GM18526 (cell line): ENCODE results near the gene EXOC6.

Source experiments
- POLR2A ChIP-seq: IDR thresholded peaks from 3 replicates; pipeline ENCODE4 v1.6.1; 2011; ENCODE audit not compliant: insufficient read length; ENCODE audit errors: extremely low read depth

Gene EXOC6

DNA sequence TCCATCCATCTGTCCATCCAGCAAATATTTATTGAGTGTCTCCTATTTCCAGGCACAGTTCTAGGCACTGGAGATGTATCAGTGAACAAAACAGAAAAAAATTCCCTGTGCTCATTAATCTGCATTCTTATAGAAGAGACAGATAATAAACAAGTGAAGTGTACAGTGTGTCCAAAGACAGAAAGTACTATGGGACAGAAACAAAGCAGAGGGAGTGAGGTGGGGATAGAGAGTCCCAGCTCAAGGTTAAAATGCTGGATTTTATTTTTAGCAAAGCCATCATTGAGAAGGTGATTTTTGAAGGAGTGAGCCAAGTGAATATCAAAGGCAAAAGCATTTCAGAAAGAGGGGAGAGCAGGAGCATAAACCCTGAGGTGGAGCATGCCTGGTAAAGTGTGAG, 21.8 kb upstream of the EXOC6 start:
- TF ChIP-seq POLR2A, result no peak

DNA sequence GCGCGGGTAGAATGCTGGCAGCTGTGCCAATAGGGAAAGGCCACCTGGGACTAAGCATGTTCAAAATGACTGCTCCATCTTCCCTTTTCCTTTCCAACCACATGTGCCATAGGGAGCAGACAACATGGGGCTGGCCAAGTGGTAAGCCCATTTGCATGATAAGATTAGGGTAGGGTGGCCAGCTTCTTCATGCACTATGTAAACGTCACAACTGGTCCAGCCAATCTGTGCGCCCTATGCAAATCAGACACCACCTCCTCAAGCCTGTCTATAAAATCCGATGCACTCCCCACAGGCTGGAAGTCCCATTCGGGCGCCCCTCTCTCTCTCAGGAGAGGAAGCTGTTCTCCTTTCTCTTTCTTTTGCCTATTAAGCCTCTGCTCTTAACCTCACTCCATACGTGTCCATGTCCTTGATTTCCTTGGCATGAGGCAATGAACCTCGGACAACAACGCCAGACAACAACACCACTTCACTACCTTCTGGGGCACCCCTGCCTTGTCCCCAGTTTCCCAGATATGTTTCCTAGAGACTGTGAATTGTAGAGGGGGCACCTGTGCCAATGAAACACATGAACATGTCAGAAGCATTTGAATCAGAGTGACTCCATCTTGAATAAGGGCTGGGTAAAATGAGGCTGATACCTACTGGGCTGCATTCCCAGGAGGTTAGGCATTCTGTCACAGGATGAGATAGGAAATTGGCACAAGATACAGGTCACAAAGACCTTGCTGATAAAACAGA, 19.1 kb upstream of the EXOC6 start:
- TF ChIP-seq POLR2A, result no peak

DNA sequence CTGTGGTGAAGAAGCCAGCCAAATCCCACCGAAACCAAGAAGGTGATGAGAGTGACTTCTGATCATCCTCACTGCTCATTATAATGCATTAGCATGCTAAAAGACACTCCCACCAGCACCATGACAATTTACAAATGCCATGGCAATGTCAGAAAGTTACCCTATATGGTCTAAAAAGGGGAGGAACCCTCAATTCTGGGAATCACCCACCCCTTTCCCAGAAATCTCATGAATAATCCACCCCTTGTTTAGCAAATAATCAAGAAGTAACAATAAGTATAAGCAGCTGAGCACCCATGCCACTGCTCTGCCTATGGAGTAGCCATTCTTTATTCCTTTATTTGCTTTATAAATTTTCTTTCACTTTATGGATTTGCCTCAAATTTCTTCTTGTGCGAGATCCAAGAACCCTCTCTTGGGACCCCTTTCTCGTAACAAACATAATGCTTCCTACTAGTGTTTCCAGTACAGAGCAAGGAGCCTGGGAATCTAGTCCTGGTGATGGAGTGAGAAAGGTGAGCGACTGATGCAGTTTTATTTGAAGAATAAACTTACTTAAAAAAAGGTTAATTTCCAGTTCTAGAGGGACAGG, 18.4 kb upstream of the EXOC6 start:
- no peak for TF ChIP-seq POLR2A

DNA sequence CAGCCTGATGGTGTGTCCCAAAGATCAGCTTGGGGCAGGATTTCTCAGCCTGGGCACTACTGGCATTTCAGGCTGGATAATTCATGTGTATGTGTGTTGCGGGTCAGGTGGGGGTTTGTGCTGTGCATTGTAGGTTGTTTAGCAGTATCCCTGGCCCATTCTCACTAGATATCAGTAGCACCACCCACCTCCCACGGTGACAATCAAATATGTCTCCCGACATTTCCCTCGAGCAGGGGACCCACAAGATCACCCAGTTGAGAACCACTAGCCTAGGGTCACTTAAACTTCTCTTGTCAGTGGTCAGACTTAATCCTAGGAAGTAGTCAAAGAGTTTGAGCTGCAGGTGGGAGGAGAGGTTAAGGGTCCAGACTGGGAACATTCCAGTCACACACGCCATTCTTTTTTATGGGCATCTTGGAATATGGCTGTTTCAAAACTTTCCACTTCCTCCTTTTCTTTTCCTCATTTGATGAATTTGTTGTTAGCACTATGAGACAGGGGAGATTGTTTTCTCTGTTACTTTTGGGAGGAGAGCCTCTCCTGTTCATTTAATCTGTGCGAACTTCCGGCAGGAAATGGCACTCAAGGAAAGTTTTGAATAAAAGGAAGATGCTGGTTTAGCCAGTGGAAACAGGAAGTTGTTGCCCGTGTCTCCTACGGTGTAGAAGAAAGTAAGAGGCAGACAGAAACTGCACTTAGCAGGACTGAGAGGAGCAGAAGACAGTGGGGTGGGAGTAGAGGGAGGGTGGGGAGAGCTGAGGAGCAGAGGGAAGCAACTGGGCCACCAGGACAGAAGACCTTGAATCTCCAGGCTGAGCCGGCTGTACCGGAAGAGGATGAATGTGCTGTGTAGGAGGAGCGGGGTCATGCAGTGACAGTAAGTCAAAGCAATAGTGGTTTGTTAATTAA, 17.6 kb upstream of the EXOC6 start:
- no peak for TF ChIP-seq POLR2A

DNA sequence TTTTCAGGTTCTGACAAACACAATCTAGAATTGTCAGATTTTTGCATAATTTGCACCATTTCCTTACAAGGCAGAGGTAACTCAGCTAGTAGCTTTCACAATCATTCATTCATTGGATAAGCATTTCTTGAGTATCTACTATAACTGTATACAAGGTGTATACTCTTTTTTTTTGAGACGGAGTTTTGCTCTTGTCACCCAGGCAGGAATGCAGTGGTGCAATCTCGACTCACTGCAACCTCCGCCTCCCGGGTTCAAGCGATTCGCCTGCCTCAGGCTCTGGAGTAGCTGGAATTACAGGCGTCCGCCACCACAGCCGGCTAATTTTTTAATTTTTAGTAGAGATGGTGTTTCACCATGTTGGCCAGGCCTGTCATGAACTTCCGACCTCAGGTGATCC, 16.2 kb upstream of the EXOC6 start:
- TF ChIP-seq POLR2A, result no peak

DNA sequence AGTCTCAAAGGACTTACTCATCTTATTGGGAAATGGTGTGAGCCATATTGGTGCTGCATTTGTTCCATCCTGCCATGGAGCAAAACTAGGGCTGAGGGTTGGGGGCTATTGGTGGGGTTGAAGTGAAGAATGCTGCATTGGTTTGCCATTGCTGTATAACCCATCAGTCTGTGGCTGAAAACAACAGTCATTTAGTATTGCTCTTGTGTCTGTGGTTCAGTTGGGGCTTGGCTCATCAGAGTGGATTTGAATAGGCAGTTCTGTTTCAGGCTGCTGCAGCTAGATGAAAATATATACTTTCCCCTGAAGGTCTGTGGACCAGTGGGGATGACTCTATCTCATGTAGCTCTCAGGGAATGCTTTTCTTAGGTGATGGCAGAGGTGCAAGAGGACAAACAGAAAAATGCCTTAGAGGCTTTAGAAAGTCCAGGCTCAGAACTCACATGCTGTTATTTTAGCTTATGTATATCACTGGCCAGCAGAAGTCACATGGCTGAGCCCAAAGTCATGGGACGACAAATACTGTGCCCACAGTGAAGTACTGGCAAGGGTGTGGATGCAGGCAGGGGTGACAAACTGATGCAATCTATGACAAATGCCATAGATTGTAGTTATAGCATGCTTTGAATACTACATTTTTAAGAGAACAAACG, 15.2 kb upstream of the EXOC6 start:
- no peak for TF ChIP-seq POLR2A

DNA sequence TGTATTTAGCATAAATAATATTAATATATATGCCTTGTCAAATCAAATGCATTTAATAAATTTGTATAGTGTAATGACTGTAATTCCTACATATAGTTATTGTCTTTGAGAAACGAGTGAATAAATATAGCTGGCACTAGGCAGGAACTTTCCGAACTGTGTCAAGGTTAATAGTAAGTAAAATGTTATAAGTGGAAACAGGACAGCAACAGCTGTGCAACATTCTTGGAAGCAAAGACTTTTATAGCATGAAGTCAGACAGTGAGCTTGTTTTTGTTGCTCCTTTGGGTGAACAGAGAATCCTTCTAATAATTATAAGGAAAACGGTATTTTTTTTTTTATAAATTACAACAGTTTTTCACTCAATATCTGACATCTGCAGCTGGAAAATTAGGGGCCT, 14.0 kb upstream of the EXOC6 start:
- no peak for TF ChIP-seq POLR2A

DNA sequence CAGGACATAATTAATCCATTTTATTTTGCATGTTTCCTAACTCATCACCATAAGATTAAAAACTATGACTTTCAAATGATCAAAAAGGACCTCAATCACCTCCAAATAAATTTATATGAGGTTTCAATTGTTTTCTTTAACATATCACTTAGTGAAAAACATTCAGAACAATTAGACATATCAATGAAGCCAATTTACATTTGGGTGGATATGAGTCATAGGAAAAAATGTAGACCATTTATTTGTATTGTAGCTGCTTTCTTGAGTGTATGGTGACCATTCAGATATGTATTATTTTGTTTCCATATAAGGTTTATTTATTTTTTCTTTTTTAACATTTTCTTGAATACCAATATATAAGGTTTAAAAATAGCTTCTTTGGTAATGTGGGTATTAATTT, 13.3 kb upstream of the EXOC6 start:
- TF ChIP-seq POLR2A, result no peak

DNA sequence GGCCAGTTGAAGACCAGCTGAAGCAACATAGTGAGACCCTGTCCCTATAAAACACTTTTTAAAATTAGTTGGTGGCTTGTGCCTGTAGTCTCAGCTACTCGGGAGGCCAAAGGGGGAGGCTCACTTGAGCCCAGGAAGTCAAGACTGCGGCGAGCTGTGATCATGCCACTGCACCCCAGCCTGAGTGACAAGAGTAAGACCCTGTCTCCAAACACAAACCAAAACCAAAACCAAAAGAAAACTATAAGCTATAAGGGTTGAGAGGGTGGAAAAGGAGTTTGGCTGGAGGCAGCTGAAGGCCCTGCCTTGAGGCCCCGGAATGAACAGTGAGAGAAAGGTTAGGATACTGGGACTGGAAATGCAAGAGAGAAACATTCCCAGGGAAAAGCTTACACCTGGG, 10.9 kb upstream of the EXOC6 start:
- no peak for TF ChIP-seq POLR2A

DNA sequence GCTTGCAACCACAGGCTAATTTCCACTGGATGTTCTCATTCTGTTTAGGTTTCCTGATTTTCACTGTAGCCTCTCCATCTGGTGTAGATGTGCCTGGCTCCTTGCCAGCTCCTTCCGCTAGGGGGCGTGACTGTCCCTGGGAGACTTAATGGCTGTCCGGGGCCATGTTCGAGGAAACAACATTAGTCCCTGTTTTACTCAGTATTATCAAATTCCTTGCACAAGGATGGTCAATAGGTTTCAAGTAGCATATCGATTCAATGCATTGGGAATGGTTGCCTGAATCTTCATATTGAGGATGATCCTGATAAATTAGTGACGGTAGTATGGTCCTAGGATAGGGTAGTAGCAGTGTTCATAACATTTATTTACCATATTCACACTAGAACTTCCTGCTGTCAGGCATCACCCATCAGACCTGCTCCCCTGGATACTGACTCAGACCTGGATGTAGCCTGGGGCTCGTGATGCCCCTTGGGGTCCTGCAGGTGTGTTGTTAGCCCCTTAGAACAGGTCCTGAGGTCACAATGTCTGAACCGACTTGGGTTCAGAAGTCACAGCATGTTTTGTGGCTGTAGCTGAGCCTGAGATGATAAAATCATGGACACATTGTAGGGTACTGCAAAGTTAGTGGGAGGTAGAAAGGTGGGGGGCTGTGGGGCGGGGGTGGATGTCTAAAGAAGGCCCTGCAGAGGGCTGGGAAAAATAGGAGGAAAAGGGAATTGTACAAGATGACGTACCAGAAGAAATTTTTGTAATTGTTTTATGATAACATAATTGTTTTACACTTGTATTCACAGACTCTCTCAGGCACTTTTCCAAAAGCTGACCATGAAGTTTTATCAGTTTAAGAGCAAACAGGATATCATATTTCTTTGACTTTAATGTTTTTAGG, 8.9 kb upstream of the EXOC6 start:
- no peak for TF ChIP-seq POLR2A

DNA sequence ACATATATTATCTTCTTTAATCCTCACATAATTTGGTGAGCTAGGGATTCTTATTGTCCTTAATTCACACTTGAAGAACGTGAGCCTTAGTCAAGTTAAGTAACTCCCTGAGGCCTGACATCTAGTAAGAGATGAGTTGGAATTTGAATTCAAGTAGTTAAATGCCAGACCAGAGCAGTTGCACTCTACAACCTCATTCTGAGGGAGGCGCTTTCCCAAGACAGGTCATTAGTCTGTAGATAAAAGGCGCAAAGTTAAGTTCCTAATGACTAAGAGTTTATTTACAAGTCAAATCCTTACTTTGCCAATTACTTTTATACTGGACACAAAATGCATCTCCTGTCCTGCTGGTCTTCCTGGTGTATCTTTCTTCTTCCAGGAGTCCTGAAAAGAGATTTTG, 3.6 kb upstream of the EXOC6 start:
- TF ChIP-seq POLR2A, result no peak

DNA sequence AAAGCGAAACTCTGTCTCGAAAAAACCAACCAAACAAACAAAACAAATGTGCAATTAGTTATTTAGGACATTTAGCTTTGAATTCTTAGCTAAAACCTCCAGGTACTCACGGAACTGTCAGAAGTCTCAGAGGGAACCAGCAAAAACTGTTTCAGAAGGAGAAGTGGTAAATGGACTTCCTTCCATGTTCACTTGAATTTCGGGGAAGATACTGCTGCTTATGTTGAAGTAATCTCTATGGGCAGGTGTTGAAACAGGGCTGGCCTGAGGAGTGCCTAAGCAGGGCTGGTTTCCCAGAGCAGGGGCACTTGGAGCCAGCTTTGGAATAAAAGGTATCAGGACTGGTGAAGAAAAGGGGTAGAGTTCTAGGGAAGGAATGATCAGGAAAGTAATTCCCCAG, 2.4 kb upstream of the EXOC6 start:
- TF ChIP-seq POLR2A, result no peak

DNA sequence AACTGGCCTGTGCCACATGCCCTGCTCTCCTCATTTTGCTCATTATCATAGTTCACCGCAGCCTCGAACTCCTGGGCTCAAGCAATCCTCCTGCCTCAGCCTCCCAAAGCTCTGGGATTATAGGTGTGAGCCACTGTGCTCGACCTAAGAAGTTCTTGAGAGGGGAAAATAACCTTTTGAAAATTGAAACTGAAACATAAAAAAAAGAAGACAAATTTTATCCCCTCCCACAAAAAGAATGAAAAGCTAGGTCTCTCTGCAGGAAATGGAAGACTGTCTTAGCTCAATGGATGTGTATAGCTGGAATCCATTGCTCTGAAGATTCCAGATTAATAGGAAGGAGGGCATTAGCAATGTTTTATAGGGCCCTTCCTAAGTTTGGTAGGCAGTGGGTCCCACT, 2.0 kb upstream of the EXOC6 start:
- TF ChIP-seq POLR2A, result no peak

DNA sequence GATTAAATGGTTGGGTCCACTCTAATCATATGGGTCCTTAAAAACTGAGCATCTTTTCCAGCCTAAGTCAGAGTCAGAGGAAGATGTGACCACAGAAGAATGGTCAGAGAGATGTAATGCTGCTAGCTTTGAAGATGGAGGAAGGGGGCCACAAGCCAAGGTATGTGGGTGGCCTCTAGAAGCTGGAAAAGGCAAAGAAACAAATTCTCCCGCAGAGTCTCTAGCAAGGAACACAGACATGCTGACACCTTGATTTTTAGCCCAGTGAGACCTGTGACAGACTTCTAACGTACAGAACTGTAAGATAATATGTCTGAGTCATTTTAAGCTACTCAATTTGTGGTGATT, 1.5 kb upstream of the EXOC6 start:
- TF ChIP-seq POLR2A, result no peak
